GM21390 (cell line): ENCODE measurements around the gene CYP1B1.
"Not testable (repeated sequence)": the region's sequence is repeated elsewhere in the genome, so short reads cannot be mapped to it uniquely, and the experiment has no call there.

Experiments
- ATAC-seq: cut with Tn5 transposase; IDR thresholded peaks from one replicate; pipeline ENCODE4 v1.9.1; 2021; ENCODE audit not compliant: unreplicated experiment

Gene CYP1B1

GRCh38 chr2:38037757-38038621 lies 38.0 kb downstream of the CYP1B1 start:
- ATAC-seq: peak; percentile 71

GRCh38 chr2:38037325-38037724 lies 38.6 kb downstream of the CYP1B1 start:
- no peak for ATAC-seq

GRCh38 chr2:38035968-38036367 lies 40.0 kb downstream of the CYP1B1 start:
- no peak for ATAC-seq

DNA sequence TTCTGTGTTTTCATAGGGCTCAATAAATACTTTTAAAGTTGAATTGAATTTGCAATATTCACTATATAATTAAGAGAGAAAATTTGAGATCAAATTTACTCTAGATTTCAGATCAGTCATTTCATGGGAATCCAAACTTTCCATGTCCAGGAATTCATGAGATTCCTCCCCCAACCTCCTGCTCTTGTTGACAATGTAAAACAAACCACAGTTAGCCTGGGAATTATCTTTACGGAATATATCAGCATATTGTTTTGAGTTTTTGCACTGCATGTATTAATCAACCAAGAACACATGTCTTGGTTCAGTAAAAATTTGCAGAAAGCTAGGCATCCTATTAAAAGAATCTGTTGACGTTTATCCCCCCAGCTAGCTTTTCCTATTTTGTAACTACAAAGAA lies 42.3 kb downstream of the CYP1B1 start:
- ATAC-seq: no peak

DNA sequence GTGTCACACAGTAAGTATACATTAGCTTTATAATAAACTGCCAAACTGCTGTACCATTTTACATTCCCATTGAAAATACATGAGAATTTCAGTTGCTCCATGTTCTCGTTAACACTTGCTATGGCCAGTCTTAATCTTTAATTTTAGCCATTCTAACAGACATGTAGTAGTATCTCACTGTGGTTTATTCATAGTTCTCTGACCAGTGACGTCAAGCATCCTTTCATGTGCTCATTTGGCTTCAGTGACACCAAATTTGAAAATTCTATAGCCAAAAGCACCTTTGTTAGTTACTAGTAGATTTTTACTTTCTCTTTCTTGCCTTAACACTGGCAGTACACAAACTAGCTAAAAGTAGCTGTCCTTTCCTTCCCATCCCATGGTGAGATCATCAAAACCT lies 43.0 kb downstream of the CYP1B1 start:
- ATAC-seq: no peak

DNA sequence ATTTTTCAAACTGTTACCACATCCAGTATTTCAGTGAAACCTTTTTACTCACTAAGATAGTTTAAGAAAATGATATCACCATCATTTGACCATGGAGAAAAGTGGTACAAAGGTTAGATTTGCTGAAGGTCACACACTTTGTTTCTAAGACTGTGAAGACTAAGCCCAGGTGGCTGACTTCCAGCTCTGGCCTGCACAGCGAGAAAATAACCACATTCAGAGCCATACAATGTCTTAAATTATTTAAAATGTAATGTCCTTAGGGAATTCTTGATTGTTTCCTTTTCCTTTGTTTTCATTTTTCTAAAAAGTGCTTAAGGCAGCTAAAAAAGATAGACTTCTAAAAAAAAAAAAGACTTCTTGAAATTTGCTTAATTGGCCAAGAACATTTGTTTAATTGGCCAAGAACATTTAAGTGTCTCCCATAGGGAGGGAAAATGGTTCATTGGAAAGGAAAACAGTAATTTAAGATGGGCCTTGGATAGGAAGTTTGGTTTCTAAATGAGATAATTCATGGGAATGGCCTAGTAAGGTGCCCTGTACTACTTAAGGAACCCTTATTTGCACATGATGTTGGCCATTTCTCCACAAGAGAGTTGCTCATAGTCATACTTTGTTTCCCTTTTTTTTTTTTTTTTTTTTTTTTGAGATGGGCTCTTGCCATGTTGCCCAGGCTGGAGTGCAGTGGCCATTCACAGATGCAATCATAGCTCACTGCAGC lies 45.2 kb downstream of the CYP1B1 start:
- ATAC-seq: no peak

DNA sequence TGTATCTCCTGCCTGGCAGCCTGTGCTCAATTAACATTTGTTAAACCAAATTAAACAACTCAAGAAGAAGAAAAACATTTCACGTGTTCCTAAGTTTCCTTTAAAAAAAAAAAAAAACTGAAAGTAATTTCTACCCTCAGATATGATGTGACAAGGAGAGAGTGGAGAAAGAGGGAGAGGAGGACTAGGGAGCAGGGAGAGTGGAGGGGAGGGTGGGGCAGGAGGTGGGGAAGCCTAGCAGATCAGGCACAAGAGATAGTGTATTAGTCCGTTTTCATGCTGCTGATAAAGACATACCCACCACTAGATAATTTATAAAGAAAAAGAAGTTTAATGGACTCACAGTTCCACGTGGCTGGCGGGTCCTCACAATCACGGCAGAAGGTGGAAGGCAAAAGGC lies 46.4 kb downstream of the CYP1B1 start:
- ATAC-seq: no peak

DNA sequence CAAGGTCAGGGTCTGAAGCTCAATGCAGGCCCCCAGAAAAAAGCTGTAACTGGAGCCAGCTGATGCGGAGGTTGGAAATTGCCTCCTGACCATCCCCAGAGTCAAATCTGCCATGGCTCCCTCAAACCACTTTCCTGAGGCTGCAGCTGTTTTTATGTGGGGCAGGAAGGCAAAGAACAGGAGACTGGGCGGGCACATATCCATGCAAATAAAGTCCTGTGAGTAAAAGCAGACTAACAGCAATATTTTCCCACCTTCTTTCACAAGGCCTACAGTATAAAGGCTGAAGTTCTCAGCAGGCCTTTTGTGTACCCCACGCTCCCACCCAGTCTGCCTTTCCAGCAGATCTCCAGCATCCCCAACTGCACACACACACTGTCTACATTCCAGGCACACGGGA lies 47.1 kb downstream of the CYP1B1 start:
- no peak for ATAC-seq

DNA sequence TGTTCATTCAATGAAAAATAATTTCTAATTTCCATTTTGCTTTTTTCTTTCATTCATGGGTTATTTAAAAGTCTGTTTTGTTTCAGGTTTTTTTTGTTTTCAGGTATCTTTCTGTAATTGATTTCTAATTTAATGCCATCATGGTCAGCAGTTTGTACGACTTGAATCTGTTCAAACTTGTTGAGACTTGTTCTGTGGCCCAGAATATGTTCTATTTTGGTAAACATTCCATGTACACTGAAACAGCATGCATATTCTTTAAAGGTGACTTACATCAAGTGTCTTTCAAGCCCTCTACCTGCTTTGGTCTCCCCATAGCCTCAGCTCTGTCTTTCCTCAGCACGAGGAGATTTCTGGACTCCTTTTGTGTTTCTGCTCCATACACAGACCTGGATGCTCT lies 49.1 kb downstream of the CYP1B1 start:
- no peak for ATAC-seq

DNA sequence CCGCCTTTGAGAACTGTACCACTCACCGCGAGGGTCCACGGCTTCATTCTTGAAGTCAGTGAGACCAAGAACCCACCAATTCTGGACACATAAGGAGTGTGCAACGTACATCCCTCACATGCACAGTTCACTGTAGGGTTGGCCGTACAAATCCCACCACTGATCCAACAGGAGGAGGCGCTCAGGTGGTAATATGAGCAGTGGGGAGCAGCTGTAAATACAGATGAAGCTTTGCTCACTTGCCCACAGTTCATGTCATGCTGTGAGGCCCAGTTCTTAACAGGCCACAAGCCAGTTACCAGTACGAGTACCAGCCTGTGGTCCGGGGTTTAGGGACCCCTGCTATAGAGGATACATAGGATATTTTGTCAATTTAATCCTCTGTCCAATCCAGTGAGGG lies 54.4 kb downstream of the CYP1B1 start:
- no peak for ATAC-seq

GRCh38 chr2:38020359-38021069 lies 55.4 kb downstream of the CYP1B1 start:
- ATAC-seq: not testable (repeated sequence)

GRCh38 chr2:38017836-38018235 lies 58.1 kb downstream of the CYP1B1 start:
- no peak for ATAC-seq
